Measurements from ENCODE around the gene DBX2. TPM values are rescaled to one million over a fixed set of nuclear protein-coding genes. Genes with fewer than 3 reads are reported as not detected.

Gene DBX2
- total RNA-seq, 1 donor from 2014 or later: not detected

- H3K4me3 ChIP-seq: no peak overlapping the region
- no peaks in the 10 kb centered on the region for H3K36me3 ChIP-seq
- intact Hi-C loops (cut with DNase I): no loop called here
- TF ChIP-seq CTCF (IDR thresholded peaks at IDR 0.05): no peak
- H3K27me3 ChIP-seq: no peaks in the 10 kb centered on the region
- peaks cover 0 to 5% of the 10 kb centered on the region in 2 donors for H3K9me3 ChIP-seq
- H3K4me1 ChIP-seq: no peaks in the 10 kb centered on the region
- no peak overlapping the region for H3K27ac ChIP-seq
- no peak for DNase-seq (ENCODE audit: low spot score in 2 of 2)
Observed at GRCh38 chr12:44968965-44969364, 81.9 kb downstream of the DBX2 start.

Other genes with a start within 250 kb of the DBX2 start
- gene NELL2, start 174.8 kb downstream of the DBX2 start, total RNA-seq: not detected
- gene ANO6, start 165.0 kb upstream of the DBX2 start, total RNA-seq: 49.6 TPM